Hepatocyte (in vitro differentiated cells): ENCODE measurements around the gene WDR55. TPM values are rescaled to one million over a fixed set of nuclear protein-coding genes. Genes with fewer than 3 reads are reported as not detected.
"Not testable (repeated sequence)": the region's sequence is repeated elsewhere in the genome, so short reads cannot be mapped to it uniquely, and the experiment has no call there.

Source experiments
- DNase-seq: peaks from one replicate; pipeline ENCODE4 v3.0.0-alpha.2; 2016; ENCODE audit warnings: low spot score
- H2AFZ ChIP-seq: fragments of 200-600 bp; sonication (generic); 2 replicates; pipeline ENCODE4 v1.6.0; 2016; ENCODE audit warnings: antibody characterized with exemption, mild to moderate bottlenecking
- H3K27ac ChIP-seq: fragments of 200-600 bp; sonication (generic); 2 replicates; pipeline ENCODE4 v1.5.1; 2016; ENCODE audit warnings: mild to moderate bottlenecking
- H3K27me3 ChIP-seq: fragments of 200-600 bp; sonication (generic); 2 replicates; pipeline ENCODE4 v1.6.1; 2016
- H3K36me3 ChIP-seq: fragments of 200-600 bp; sonication (generic); replicated peaks from 2 replicates; pipeline ENCODE4 v1.5.1; 2016; ENCODE audit warnings: low read depth; ENCODE audit not compliant: insufficient read depth
- H3K4me1 ChIP-seq: fragments of 200-600 bp; sonication (generic); 2 replicates; pipeline ENCODE4 v1.5.1; 2016; ENCODE audit warnings: mild to moderate bottlenecking, moderate library complexity; ENCODE audit not compliant: insufficient read depth
- H3K4me2 ChIP-seq: fragments of 200-600 bp; sonication (generic); 2 replicates; pipeline ENCODE4 v1.6.0; 2016
- H3K4me3 ChIP-seq: fragments of 200-600 bp; sonication (generic); 2 replicates; pipeline ENCODE4 v1.5.1; 2016; ENCODE audit warnings: mild to moderate bottlenecking
- H3K79me2 ChIP-seq: fragments of 200-600 bp; sonication (generic); 2 replicates; pipeline ENCODE4 v1.6.0; 2017; ENCODE audit warnings: mild to moderate bottlenecking
- H3K9me2 ChIP-seq: fragments of 200-600 bp; sonication (generic); replicated peaks from 2 replicates; pipeline ENCODE4 v1.6.0; 2017; ENCODE audit warnings: mild to moderate bottlenecking; ENCODE audit not compliant: insufficient read depth
- H3K9me3 ChIP-seq: fragments of 200-600 bp; sonication (generic); 2 replicates; pipeline ENCODE4 v1.5.1; 2016; ENCODE audit warnings: low read depth, mild to moderate bottlenecking
- H4K20me1 ChIP-seq: fragments of 200-600 bp; sonication (generic); 2 replicates; pipeline ENCODE4 v1.6.0; 2016; ENCODE audit warnings: mild to moderate bottlenecking; ENCODE audit not compliant: insufficient read depth, poor library complexity, severe bottlenecking
- CTCF ChIP-seq: fragments of 200-600 bp; sonication (generic); IDR thresholded peaks from 2 replicates; pipeline ENCODE4 v1.5.1; 2016; ENCODE audit warnings: antibody characterized with exemption, mild to moderate bottlenecking; ENCODE audit not compliant: poor library complexity
- EZH2 ChIP-seq: fragments of 200-600 bp; sonication (generic); IDR thresholded peaks from 2 replicates; pipeline ENCODE4 v1.6.1; 2016; ENCODE audit warnings: antibody characterized with exemption, mild to moderate bottlenecking, borderline replicate concordance
- EZH2phosphoT487 ChIP-seq: fragments of 200-600 bp; sonication (generic); IDR thresholded peaks from one replicate; pipeline ENCODE4 v1.6.1; 2018; ENCODE audit warnings: antibody characterized with exemption, mild to moderate bottlenecking, low read depth, moderate library complexity; ENCODE audit not compliant: unreplicated experiment, severe bottlenecking
- WGBS: methylation state at CpG from one replicate; pipeline ENCODE4 v1.1.6; 2016; ENCODE audit warnings: low lambda C conversion rate; ENCODE audit errors: missing lambda C conversion rate; 5-methylcytosine and 5-hydroxymethylcytosine counted together
- polyA plus RNA-seq: library from polyadenylated mRNA; unstranded; fragments of >200 nt; fragmentation: Nextera tagmentation; extraction: Ambion mirVana; gene quantifications from 2 replicates; pipeline ENCODE4 v1.2.1, GENCODE V29; 2016
- total RNA-seq: library from RNA; depleted of rRNA; stranded (reverse); fragments of >200 nt; gene quantifications from 2 replicates; pipeline ENCODE4 v1.2.3, GENCODE V29; 2014

Gene WDR55
- total and polyA plus RNA-seq, 2 experiments from 2014 or later, result 21.2 to 23.0 TPM

GRCh38 chr5:140637371-140638100 lies 27.2 kb upstream of the WDR55 start:
- Histone ChIP-seq H3K4me2 (no peak overlapping the region), H3K9me2 (no peaks in the 10 kb centered on the region), H3K9me3 (no peaks in the 10 kb centered on the region), H2AFZ (no peak overlapping the region), H3K27ac (peak overlapping the region; percentile 81), H3K4me3 (no peak overlapping the region), H3K27me3 (no peaks in the 10 kb centered on the region), H4K20me1 (no peaks in the 10 kb centered on the region), H3K79me2 (peaks cover 14% of the 10 kb centered on the region), H3K4me1 (peaks cover 5% of the 10 kb centered on the region), H3K36me3 (no peaks in the 10 kb centered on the region)
- no peak for DNase-seq
- 73% methylated on average over 10 of the region's 10 CpGs for WGBS
- TF ChIP-seq CTCF (no peak), EZH2 (no peak), EZH2phosphoT487 (no peak)

GRCh38 chr5:140638898-140639147 lies 25.9 kb upstream of the WDR55 start:
- Histone ChIP-seq H3K27ac (peak overlapping the region; percentile 81), H3K79me2 (peaks cover 14% of the 10 kb centered on the region), H2AFZ (peak overlapping the region; percentile 69), H3K4me2 (peak overlapping the region; percentile 67)
- not testable (repeated sequence) for H3K9me2 ChIP-seq, H4K20me1 ChIP-seq, H3K9me3 ChIP-seq, H3K27me3 ChIP-seq, DNase-seq, H3K4me1 ChIP-seq, H3K4me3 ChIP-seq, H3K36me3 ChIP-seq
- 53% methylated on average over 9 of the region's 9 CpGs for WGBS

- Histone ChIP-seq H3K4me2 (peak within 1 kb of the TSS; percentile 82), H3K27me3 (no peaks in the 10 kb centered on the region), H3K79me2 (peaks cover 14% of the 10 kb centered on the region), H3K4me3 (peak within 1 kb of the TSS; percentile 54), H3K9me2 (no peaks in the 10 kb centered on the region), H4K20me1 (no peaks in the 10 kb centered on the region), H3K9me3 (no peaks in the 10 kb centered on the region), H3K4me1 (peaks cover 5% of the 10 kb centered on the region), H3K27ac (peak within 1 kb of the TSS; percentile 81), H3K36me3 (no peaks in the 10 kb centered on the region), H2AFZ (peak within 1 kb of the TSS; percentile 69)
- TF ChIP-seq CTCF, result peak; percentile 56
- TF ChIP-seq EZH2phosphoT487, result no peak
- TF ChIP-seq EZH2, result no peak
- DNase-seq, result peak; percentile 99
- 2% methylated on average over 47 of the region's 63 CpGs for WGBS
These were observed 25.3 kb upstream of the WDR55 start, which contains the start of gene TMCO6 for GRCh38 chr5:140639148-140639981. Gene TMCO6 (plus strand): TSS chr5:140639451. CDS start chr5:140639528, 77 bp downstream.

- Histone ChIP-seq H3K4me2 (no peak overlapping the region), H3K79me2 (peaks cover 31% of the 10 kb centered on the region), H3K4me3 (no peak overlapping the region), H3K27ac (no peak overlapping the region), H3K36me3 (no peaks in the 10 kb centered on the region), H3K4me1 (peaks cover 5% of the 10 kb centered on the region), H3K9me3 (no peaks in the 10 kb centered on the region), H4K20me1 (no peaks in the 10 kb centered on the region), H2AFZ (no peak overlapping the region), H3K27me3 (no peaks in the 10 kb centered on the region), H3K9me2 (no peaks in the 10 kb centered on the region)
- 95% methylated on average over 8 of the region's 8 CpGs for WGBS
- DNase-seq, result no peak
- no peak for TF ChIP-seq CTCF
- TF ChIP-seq EZH2, result no peak
- TF ChIP-seq EZH2phosphoT487, result no peak
These were observed 23.0 kb upstream of the WDR55 start for GRCh38 chr5:140641716-140642115.
